SK-N-MC (cell line): Measurements from ENCODE around the gene LTB.

Experiments
- DNase-seq: peaks from one replicate; pipeline ENCODE4 v3.0.0-alpha.2; 2011; ENCODE audit warnings: low read depth, low spot score
- H3K27ac ChIP-seq: fragments of 200-600 bp; sonication (generic); 2 replicates; pipeline ENCODE4 v1.5.1; 2016; ENCODE audit warnings: mixed run types
- H3K36me3 ChIP-seq: fragments of 200-600 bp; sonication (generic); 2 replicates; pipeline ENCODE4 v1.6.1; 2017; ENCODE audit warnings: antibody characterized with exemption, low read length, mixed read lengths; ENCODE audit not compliant: insufficient read depth
- H3K4me3 ChIP-seq: fragments of 200-600 bp; sonication (generic); 2 replicates; pipeline ENCODE4 v1.5.1; 2016
- H3K9ac ChIP-seq: fragments of 200-600 bp; sonication (generic); 2 replicates; pipeline ENCODE4 v1.8.0; 2017; ENCODE audit warnings: mixed run types, mixed read lengths; ENCODE audit not compliant: insufficient read length
- H3K9me3 ChIP-seq: fragments of 200-600 bp; sonication (generic); 2 replicates; pipeline ENCODE4 v1.6.1; 2017; ENCODE audit warnings: low read depth, mild to moderate bottlenecking, antibody characterized with exemption, low read length, moderate library complexity, mixed read lengths
- EZH2 ChIP-seq: fragments of 200-600 bp; sonication (generic); IDR thresholded peaks from one replicate; pipeline ENCODE4 v1.6.1; 2017; ENCODE audit warnings: antibody characterized with exemption
- FOXP2 ChIP-seq: optimal IDR thresholded peaks from 2 replicates; pipeline ENCODE3; 2011; ENCODE audit warnings: mild to moderate bottlenecking, moderate library complexity; ENCODE audit not compliant: insufficient read depth; ENCODE audit errors: extremely low read length, control extremely low read depth
- POLR2AphosphoS5 ChIP-seq: IDR thresholded peaks from 2 replicates; pipeline ENCODE4 v1.6.1; 2012; ENCODE audit warnings: mild to moderate bottlenecking, low read depth, low read length, borderline replicate concordance

Gene LTB

DNA sequence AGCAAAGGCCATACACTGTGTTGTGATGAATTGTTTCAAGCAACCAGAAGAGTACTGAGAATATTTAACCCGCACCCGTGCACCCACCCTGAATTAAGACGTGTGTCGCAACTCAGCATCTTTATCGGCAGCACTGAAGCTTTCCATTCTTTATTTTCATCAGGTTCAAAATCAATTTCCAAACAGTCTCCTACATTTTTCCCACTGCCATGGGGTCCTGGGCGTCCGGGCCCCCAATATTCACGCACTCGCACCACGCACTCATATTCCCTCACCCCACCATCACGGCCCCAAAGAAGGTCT is 1.8 kb downstream of the LTB start:
- Histone ChIP-seq H3K27ac (no peak overlapping the region), H3K36me3 (no peaks in the 10 kb centered on the region), H3K9ac (peak overlapping the region; percentile 81), H3K4me3 (peak overlapping the region; percentile 88), H3K9me3 (no peaks in the 10 kb centered on the region)
- TF ChIP-seq POLR2AphosphoS5 (no peak), FOXP2 (no peak), EZH2 (no peak)
- no peak for DNase-seq

DNA sequence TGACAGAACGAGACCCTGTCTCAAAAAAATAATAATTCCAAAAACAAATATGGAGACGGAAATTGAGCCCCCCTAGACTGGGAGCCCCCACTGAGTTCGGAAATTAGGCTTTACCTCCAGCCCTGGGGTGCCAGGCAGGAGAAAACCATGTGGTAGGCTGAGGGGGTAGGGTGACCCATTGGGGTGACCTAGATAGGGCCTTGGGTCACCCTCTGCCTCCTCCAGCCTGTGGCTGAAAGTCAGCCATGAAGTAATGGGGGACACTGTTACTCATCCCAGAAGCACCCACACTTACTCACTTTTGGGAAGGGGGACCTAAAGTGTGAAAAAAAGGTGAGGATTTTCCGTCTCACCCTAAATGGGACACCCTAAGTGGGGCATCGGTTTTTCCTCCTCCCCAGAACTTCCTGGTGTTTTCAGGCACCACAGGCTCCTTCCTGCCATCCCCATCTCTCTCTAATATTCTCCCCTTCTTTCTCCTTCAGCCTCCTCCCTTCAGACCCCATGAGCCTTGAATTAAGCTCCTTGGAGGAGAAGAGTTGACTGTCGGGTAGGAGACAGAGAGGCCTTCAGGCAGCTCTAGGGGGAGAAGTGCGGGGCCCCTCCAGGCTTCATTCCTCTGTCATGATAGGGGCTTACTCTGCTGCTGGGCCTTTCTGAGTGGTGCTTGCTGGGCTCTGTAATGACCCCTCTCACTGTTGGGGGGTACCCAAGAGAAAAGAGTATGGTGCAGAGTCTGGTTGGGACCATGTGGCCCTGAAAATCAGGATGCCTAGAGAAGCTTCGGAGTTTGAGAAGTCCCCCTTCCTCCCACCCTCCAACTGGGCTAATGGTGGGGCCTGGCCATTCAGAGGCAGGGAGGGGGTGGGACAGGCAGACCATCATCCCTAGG is 2.4 kb downstream of the LTB start:
- H3K4me3 ChIP-seq = no peak overlapping the region
- no peak overlapping the region for H3K9ac ChIP-seq
- H3K36me3 ChIP-seq = no peaks in the 10 kb centered on the region
- no peaks in the 10 kb centered on the region for H3K9me3 ChIP-seq
- no peak overlapping the region for H3K27ac ChIP-seq
- TF ChIP-seq EZH2 (no peak), FOXP2 (no peak), POLR2AphosphoS5 (no peak)
- no peak for DNase-seq

DNA sequence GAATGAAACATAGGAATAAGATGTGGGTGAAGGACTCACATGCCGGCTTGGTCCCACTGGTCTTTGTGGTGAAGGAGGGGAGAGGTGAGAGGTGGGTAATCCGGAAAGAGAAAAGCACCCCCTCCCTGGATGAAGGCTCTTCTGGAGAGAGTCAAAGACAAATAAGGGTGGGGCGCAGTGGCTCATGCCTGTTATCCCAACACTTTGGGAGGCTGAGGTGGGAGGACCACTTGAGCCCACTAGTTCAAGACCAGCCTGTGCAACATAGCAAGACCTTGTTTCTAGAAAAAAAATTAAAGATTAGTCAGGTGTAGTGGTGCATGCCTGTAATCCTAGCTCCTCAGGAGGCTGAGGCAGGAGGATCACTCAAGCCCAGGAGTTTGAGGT is 3.1 kb downstream of the LTB start:
- no peaks in the 10 kb centered on the region for H3K36me3 ChIP-seq
- no peaks in the 10 kb centered on the region for H3K9me3 ChIP-seq
- no peak overlapping the region for H3K27ac ChIP-seq
- no peak overlapping the region for H3K9ac ChIP-seq
- no peak overlapping the region for H3K4me3 ChIP-seq
- TF ChIP-seq POLR2AphosphoS5 = no peak
- no peak for TF ChIP-seq FOXP2
- TF ChIP-seq EZH2 = no peak
- DNase-seq = no peak

DNA sequence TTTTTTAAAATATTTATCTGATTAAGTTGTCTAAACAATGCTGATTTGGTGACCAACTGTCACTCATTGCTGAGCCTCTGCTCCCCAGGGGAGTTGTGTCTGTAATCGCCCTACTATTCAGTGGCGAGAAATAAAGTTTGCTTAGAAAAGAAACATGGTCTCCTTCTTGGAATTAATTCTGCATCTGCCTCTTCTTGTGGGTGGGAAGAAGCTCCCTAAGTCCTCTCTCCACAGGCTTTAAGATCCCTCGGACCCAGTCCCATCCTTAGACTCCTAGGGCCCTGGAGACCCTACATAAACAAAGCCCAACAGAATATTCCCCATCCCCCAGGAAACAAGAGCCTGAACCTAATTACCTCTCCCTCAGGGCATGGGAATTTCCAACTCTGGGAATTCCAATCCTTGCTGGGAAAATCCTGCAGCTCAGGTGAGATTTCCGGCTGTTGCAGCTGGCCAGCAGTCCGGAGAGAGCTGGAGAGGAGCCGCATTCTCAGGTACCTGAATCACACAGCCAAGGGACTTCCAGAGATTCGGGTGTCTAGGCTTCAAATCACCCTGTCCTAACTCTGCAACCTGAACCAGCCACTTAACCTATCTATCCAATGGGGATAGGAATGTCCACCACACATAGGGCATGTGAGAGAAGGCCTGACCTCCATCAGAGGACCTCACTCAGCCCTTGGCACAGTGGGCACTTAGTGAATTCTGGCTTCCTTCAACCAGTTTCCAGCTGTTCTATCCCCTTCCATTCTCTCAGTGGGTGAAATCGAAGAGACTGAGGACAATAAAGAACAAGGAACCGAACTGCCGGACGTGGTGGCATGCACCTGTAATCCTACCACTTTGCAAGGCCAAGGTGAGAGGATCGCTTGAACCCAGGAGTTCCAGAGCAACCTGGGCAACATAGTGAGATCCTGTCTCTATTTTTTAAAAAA is 3.8 kb downstream of the LTB start:
- DNase-seq = no peak
- Histone ChIP-seq H3K36me3 (no peaks in the 10 kb centered on the region), H3K9me3 (no peaks in the 10 kb centered on the region), H3K4me3 (no peak overlapping the region), H3K9ac (no peak overlapping the region), H3K27ac (no peak overlapping the region)
- TF ChIP-seq POLR2AphosphoS5 (no peak), EZH2 (no peak), FOXP2 (no peak)

DNA sequence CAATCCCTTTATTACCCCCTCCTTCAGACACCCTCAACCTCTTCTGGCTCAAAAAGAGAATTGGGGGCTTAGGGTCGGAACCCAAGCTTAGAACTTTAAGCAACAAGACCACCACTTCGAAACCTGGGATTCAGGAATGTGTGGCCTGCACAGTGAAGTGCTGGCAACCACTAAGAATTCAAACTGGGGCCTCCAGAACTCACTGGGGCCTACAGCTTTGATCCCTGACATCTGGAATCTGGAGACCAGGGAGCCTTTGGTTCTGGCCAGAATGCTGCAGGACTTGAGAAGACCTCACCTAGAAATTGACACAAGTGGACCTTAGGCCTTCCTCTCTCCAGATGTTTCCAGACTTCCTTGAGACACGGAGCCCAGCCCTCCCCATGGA is 4.7 kb downstream of the LTB start:
- H3K4me3 ChIP-seq = no peak overlapping the region

DNA sequence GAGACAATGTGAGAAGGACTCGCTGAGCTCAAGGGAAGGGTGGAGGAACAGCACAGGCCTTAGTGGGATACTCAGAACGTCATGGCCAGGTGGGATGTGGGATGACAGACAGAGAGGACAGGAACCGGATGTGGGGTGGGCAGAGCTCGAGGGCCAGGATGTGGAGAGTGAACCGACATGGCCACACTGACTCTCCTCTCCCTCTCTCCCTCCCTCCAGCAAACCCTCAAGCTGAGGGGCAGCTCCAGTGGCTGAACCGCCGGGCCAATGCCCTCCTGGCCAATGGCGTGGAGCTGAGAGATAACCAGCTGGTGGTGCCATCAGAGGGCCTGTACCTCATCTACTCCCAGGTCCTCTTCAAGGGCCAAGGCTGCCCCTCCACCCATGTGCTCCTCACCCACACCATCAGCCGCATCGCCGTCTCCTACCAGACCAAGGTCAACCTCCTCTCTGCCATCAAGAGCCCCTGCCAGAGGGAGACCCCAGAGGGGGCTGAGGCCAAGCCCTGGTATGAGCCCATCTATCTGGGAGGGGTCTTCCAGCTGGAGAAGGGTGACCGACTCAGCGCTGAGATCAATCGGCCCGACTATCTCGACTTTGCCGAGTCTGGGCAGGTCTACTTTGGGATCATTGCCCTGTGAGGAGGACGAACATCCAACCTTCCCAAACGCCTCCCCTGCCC is 5.2 kb downstream of the LTB start:
- Histone ChIP-seq H3K36me3 (no peaks in the 10 kb centered on the region), H3K9ac (no peak overlapping the region), H3K4me3 (no peak overlapping the region), H3K27ac (no peak overlapping the region), H3K9me3 (no peaks in the 10 kb centered on the region)
- no peak for DNase-seq
- TF ChIP-seq EZH2 (no peak), FOXP2 (no peak), POLR2AphosphoS5 (no peak)

More for the DNA sequence above, 4.7 kb downstream of the LTB start:
- no peak for TF ChIP-seq FOXP2
- no peak for TF ChIP-seq POLR2AphosphoS5
- TF ChIP-seq EZH2 = no peak
- Histone ChIP-seq H3K9me3 (no peaks in the 10 kb centered on the region), H3K27ac (no peak overlapping the region), H3K9ac (no peak overlapping the region), H3K36me3 (no peaks in the 10 kb centered on the region)
- DNase-seq = no peak

DNA sequence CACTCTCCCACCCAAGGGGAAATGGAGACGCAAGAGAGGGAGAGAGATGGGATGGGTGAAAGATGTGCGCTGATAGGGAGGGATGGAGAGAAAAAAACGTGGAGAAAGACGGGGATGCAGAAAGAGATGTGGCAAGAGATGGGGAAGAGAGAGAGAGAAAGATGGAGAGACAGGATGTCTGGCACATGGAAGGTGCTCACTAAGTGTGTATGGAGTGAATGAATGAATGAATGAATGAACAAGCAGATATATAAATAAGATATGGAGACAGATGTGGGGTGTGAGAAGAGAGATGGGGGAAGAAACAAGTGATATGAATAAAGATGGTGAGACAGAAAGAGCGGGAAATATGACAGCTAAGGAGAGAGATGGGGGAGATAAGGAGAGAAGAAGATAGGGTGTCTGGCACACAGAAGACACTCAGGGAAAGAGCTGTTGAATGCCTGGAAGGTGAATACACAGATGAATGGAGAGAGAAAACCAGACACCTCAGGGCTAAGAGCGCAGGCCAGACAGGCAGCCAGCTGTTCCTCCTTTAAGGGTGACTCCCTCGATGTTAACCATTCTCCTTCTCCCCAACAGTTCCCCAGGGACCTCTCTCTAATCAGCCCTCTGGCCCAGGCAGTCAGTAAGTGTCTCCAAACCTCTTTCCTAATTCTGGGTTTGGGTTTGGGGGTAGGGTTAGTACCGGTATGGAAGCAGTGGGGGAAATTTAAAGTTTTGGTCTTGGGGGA is 6.1 kb downstream of the LTB start:
- DNase-seq = no peak
- H3K9ac ChIP-seq = no peak overlapping the region
- H3K36me3 ChIP-seq = no peaks in the 10 kb centered on the region
- H3K4me3 ChIP-seq = no peak overlapping the region
- H3K27ac ChIP-seq = no peak overlapping the region
- H3K9me3 ChIP-seq = no peaks in the 10 kb centered on the region
- TF ChIP-seq EZH2 = no peak
- no peak for TF ChIP-seq POLR2AphosphoS5
- TF ChIP-seq FOXP2 = no peak

DNA sequence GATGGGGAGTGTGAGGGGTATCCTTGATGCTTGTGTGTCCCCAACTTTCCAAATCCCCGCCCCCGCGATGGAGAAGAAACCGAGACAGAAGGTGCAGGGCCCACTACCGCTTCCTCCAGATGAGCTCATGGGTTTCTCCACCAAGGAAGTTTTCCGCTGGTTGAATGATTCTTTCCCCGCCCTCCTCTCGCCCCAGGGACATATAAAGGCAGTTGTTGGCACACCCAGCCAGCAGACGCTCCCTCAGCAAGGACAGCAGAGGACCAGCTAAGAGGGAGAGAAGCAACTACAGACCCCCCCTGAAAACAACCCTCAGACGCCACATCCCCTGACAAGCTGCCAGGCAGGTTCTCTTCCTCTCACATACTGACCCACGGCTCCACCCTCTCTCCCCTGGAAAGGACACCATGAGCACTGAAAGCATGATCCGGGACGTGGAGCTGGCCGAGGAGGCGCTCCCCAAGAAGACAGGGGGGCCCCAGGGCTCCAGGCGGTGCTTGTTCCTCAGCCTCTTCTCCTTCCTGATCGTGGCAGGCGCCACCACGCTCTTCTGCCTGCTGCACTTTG is 6.8 kb downstream of the LTB start, which contains the start of gene TNF:
TSS of gene TNF (plus strand) at position 231 of the 567 bp plus-strand sequence. CDS start at position 408, 177 bp downstream.
- H3K9me3 ChIP-seq = no peaks in the 10 kb centered on the region
- no peaks in the 10 kb centered on the region for H3K36me3 ChIP-seq
- H3K4me3 ChIP-seq = peak within 1 kb of the TSS; percentile 15; the same call in 1 of the 2 replicates
- no peak within 1 kb of the TSS for H3K9ac ChIP-seq
- H3K27ac ChIP-seq = no peak within 1 kb of the TSS
- DNase-seq = no peak
- no peak for TF ChIP-seq EZH2
- peak; percentile 62 for TF ChIP-seq POLR2AphosphoS5
- no peak for TF ChIP-seq FOXP2
